ENCODE results near the gene PI4KA.

DNA sequence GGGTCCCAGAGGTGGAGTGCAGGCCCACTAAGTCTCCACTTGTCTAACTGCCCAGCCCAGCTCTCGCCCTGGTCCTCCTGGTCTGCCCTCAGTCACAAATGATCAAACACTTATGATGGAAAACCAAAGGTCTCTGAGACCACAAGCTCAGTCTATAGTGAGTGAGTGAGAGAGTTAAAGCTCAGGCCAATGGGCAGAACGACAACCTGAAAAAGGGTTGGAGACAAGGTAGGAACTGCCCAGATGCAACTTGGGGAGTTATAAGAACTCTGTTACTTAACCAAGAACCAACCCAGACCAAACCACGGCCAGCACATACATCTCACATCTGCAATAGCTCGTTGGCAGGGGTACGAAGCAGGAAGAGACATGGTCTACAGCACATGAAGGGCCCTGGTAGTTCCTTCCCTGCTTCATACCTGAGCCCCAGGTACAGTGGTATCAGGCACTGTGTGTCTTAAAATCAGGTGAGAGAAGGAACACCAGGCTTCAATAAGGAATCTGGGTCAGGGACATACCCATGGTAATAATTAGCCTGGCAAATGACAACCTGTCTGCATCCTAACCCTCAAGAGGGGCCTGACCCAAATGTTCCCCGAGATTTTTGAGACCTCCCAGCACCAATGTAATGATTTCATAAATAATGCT is 48.9 kb downstream of the PI4KA start:
- TF ChIP-seq, protein P1, sequence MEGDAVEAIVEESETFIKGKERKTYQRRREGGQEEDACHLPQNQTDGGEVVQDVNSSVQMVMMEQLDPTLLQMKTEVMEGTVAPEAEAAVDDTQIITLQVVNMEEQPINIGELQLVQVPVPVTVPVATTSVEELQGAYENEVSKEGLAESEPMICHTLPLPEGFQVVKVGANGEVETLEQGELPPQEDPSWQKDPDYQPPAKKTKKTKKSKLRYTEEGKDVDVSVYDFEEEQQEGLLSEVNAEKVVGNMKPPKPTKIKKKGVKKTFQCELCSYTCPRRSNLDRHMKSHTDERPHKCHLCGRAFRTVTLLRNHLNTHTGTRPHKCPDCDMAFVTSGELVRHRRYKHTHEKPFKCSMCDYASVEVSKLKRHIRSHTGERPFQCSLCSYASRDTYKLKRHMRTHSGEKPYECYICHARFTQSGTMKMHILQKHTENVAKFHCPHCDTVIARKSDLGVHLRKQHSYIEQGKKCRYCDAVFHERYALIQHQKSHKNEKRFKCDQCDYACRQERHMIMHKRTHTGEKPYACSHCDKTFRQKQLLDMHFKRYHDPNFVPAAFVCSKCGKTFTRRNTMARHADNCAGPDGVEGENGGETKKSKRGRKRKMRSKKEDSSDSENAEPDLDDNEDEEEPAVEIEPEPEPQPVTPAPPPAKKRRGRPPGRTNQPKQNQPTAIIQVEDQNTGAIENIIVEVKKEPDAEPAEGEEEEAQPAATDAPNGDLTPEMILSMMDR (IDR thresholded peaks at IDR 0.05; ENCODE audit: low read depth, low read length, poor library complexity, severe bottlenecking): no peak
- no peak for TF ChIP-seq EZH2phosphoT487 (IDR thresholded peaks at IDR 0.05; ENCODE audit: borderline replicate concordance, low read length)
